Neural cell (in vitro differentiated cells): ENCODE results near the gene HOXB4. TPM values are rescaled to one million over a fixed set of nuclear protein-coding genes. Genes with fewer than 3 reads are reported as not detected.

ENCODE experiments used
- H2AFZ ChIP-seq: fragments of 200-600, 300-800 bp; sonication (generic), shearing (Covaris generic); 2 replicates; pipeline ENCODE4 v1.6.0; 2014; ENCODE audit warnings: low read depth, mild to moderate bottlenecking, antibody characterized with exemption, low read length, moderate library complexity
- H3F3A ChIP-seq: fragments of 200-600 bp; shearing (Covaris generic); 2 replicates; pipeline ENCODE4 v1.6.1; 2016; ENCODE audit warnings: mild to moderate bottlenecking, moderate library complexity, mixed read lengths, antibody characterized with exemption, low read length; ENCODE audit not compliant: insufficient read depth, poor library complexity, severe bottlenecking
- H3K27ac ChIP-seq: fragments of 200-600, 300-800 bp; sonication (generic), shearing (Covaris generic); 2 replicates; pipeline ENCODE4 v1.5.1; 2014; ENCODE audit warnings: mild to moderate bottlenecking, low read length, moderate library complexity
- H3K27me3 ChIP-seq: fragments of 300-800, 200-600 bp; sonication (generic), shearing (Covaris generic); 2 replicates; pipeline ENCODE4 v1.6.0; 2014; ENCODE audit warnings: mild to moderate bottlenecking, low read depth, low read length, moderate library complexity; ENCODE audit not compliant: insufficient read depth
- H3K36me3 ChIP-seq: fragments of 300-800, 200-600 bp; sonication (generic), shearing (Covaris generic); 2 replicates; pipeline ENCODE4 v1.5.1; 2014; ENCODE audit warnings: mild to moderate bottlenecking, antibody characterized with exemption, low read length, moderate library complexity; ENCODE audit not compliant: insufficient read depth
- H3K4me2 ChIP-seq: fragments of 300-800, 200-600 bp; sonication (generic), shearing (Covaris generic); 2 replicates; pipeline ENCODE4 v1.6.0; 2014; ENCODE audit warnings: mild to moderate bottlenecking, low read length
- H3K4me3 ChIP-seq: fragments of 300-800, 200-600 bp; sonication (generic), shearing (Covaris generic); 2 replicates; pipeline ENCODE4 v1.5.1; 2014; ENCODE audit warnings: mild to moderate bottlenecking, low read length, moderate library complexity
- H3K79me2 ChIP-seq: fragments of 200-600 bp; shearing (Covaris generic); replicated peaks from 2 replicates; pipeline ENCODE4 v1.6.0; 2014; ENCODE audit warnings: mild to moderate bottlenecking, low read length, moderate library complexity; ENCODE audit not compliant: insufficient read depth
- H3K9ac ChIP-seq: fragments of 300-800, 200-600 bp; sonication (generic), shearing (Covaris generic); 2 replicates; pipeline ENCODE4 v1.6.1; 2016; ENCODE audit warnings: mild to moderate bottlenecking, low read length, mixed read lengths
- H3K9me2 ChIP-seq: fragments of 200-600 bp; shearing (Covaris generic); 2 replicates; pipeline ENCODE4 v1.6.1; 2016; ENCODE audit warnings: mild to moderate bottlenecking, low read length, mixed read lengths; ENCODE audit not compliant: insufficient read depth
- H3K9me3 ChIP-seq: fragments of 200-600, 300-800 bp; sonication (generic), shearing (Covaris generic); 2 replicates; pipeline ENCODE4 v1.6.1; 2016; ENCODE audit warnings: mild to moderate bottlenecking, mixed run types, low read length, moderate library complexity, mixed read lengths
- H4K20me1 ChIP-seq: fragments of 200-600 bp; shearing (Covaris generic); 2 replicates; pipeline ENCODE4 v1.6.1; 2016; ENCODE audit warnings: mild to moderate bottlenecking, mixed run types; ENCODE audit not compliant: insufficient read depth
- EP300 ChIP-seq: fragments of 450-650 bp; conservative IDR thresholded peaks from 2 replicates; pipeline ENCODE4 v1.6.1; 2014; ENCODE audit warnings: antibody characterized with exemption, mild to moderate bottlenecking, moderate library complexity; ENCODE audit not compliant: poor library complexity, severe bottlenecking
- EZH2 ChIP-seq: fragments of 200-600, 300-800 bp; shearing (Covaris generic), sonication (generic); IDR thresholded peaks from 2 replicates; pipeline ENCODE4 v1.6.1; 2014; ENCODE audit warnings: antibody characterized with exemption, low read length, borderline replicate concordance, mild to moderate bottlenecking; ENCODE audit not compliant: insufficient read depth, poor library complexity, severe bottlenecking
- MXI1 ChIP-seq: fragments of 450-650 bp; conservative IDR thresholded peaks from 2 replicates; pipeline ENCODE4 v1.6.1; 2014; ENCODE audit warnings: antibody characterized with exemption, mild to moderate bottlenecking; ENCODE audit not compliant: poor library complexity, severe bottlenecking
- POLR2AphosphoS5 ChIP-seq: IDR thresholded peaks from 2 replicates; pipeline ENCODE4 v1.6.1; 2012
- RAD21 ChIP-seq: fragments of 450-650 bp; conservative IDR thresholded peaks from 2 replicates; pipeline ENCODE4 v1.6.1; 2014; ENCODE audit warnings: antibody characterized with exemption, mild to moderate bottlenecking, moderate library complexity
- SMC3 ChIP-seq: fragments of 450-650 bp; conservative IDR thresholded peaks from 2 replicates; pipeline ENCODE4 v1.6.1; 2014; ENCODE audit warnings: antibody characterized with exemption, mild to moderate bottlenecking, moderate library complexity; ENCODE audit not compliant: poor library complexity
- TAF1 ChIP-seq: IDR thresholded peaks from 2 replicates; pipeline ENCODE4 v1.6.1; 2012; ENCODE audit warnings: low read depth
- polyA plus RNA-seq: library from polyadenylated mRNA; depleted of rRNA; stranded (reverse); fragments of >200 nt; gene quantifications from 2 replicates; pipeline ENCODE4 v1.2.3, GENCODE V29; 2014
- TF ChIP-seq, protein P1 (sequence below): IDR thresholded peaks from 2 replicates; pipeline ENCODE4 v1.6.1; 2012; ENCODE audit warnings: borderline replicate concordance
- TF ChIP-seq, protein P2 (sequence below): fragments of 450-650 bp; IDR thresholded peaks from 2 replicates; pipeline ENCODE4 v1.5.1; 2014; ENCODE audit warnings: antibody characterized with exemption, mild to moderate bottlenecking, moderate library complexity; ENCODE audit not compliant: poor library complexity, severe bottlenecking

HOXB4 gene
- polyA plus RNA-seq, 1 donor from 2014 or later: not detected

DNA sequence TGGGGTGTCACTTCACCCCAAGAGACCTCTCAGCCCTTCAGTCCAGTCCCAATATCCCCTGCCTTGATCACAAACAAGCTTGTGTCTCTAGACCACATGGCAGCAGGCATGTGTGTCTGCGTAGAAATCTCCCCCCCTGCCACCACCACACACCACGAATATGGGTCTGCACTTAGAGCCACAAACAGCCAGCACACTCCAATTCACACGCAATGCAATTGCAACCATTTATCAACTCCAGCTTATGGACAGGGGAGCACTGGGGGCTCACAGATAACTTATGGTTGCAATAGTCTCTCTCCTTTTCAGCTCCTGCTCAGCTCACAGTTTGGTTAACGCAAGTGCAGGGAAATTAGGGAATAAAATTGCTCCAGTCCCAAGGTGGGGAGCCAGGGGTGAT is 45.4 kb upstream of the HOXB4 start:
- H3K9me2 ChIP-seq: no peaks in the 10 kb centered on the region
- no peaks in the 10 kb centered on the region for H4K20me1 ChIP-seq
- H3K79me2 ChIP-seq: no peaks in the 10 kb centered on the region
- H3K4me2 ChIP-seq: no peak overlapping the region
- no peak overlapping the region for H3K9ac ChIP-seq
- H3K9me3 ChIP-seq: peaks cover 8% of the 10 kb centered on the region
- H3K27ac ChIP-seq: no peak overlapping the region
- no peak overlapping the region for H2AFZ ChIP-seq
- TF ChIP-seq RAD21 (no peak), EZH2 (no peak), SMC3 (no peak), EP300 (no peak)
- TF ChIP-seq, protein P1, sequence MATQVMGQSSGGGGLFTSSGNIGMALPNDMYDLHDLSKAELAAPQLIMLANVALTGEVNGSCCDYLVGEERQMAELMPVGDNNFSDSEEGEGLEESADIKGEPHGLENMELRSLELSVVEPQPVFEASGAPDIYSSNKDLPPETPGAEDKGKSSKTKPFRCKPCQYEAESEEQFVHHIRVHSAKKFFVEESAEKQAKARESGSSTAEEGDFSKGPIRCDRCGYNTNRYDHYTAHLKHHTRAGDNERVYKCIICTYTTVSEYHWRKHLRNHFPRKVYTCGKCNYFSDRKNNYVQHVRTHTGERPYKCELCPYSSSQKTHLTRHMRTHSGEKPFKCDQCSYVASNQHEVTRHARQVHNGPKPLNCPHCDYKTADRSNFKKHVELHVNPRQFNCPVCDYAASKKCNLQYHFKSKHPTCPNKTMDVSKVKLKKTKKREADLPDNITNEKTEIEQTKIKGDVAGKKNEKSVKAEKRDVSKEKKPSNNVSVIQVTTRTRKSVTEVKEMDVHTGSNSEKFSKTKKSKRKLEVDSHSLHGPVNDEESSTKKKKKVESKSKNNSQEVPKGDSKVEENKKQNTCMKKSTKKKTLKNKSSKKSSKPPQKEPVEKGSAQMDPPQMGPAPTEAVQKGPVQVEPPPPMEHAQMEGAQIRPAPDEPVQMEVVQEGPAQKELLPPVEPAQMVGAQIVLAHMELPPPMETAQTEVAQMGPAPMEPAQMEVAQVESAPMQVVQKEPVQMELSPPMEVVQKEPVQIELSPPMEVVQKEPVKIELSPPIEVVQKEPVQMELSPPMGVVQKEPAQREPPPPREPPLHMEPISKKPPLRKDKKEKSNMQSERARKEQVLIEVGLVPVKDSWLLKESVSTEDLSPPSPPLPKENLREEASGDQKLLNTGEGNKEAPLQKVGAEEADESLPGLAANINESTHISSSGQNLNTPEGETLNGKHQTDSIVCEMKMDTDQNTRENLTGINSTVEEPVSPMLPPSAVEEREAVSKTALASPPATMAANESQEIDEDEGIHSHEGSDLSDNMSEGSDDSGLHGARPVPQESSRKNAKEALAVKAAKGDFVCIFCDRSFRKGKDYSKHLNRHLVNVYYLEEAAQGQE: no peak
- TF ChIP-seq, protein P2, sequence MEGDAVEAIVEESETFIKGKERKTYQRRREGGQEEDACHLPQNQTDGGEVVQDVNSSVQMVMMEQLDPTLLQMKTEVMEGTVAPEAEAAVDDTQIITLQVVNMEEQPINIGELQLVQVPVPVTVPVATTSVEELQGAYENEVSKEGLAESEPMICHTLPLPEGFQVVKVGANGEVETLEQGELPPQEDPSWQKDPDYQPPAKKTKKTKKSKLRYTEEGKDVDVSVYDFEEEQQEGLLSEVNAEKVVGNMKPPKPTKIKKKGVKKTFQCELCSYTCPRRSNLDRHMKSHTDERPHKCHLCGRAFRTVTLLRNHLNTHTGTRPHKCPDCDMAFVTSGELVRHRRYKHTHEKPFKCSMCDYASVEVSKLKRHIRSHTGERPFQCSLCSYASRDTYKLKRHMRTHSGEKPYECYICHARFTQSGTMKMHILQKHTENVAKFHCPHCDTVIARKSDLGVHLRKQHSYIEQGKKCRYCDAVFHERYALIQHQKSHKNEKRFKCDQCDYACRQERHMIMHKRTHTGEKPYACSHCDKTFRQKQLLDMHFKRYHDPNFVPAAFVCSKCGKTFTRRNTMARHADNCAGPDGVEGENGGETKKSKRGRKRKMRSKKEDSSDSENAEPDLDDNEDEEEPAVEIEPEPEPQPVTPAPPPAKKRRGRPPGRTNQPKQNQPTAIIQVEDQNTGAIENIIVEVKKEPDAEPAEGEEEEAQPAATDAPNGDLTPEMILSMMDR: no peak
- no peak overlapping the region for H3K4me3 ChIP-seq
- peaks cover 100% of the 10 kb centered on the region for H3K27me3 ChIP-seq
- no peaks in the 10 kb centered on the region for H3K36me3 ChIP-seq
- H3F3A ChIP-seq: no peaks in the 10 kb centered on the region

DNA sequence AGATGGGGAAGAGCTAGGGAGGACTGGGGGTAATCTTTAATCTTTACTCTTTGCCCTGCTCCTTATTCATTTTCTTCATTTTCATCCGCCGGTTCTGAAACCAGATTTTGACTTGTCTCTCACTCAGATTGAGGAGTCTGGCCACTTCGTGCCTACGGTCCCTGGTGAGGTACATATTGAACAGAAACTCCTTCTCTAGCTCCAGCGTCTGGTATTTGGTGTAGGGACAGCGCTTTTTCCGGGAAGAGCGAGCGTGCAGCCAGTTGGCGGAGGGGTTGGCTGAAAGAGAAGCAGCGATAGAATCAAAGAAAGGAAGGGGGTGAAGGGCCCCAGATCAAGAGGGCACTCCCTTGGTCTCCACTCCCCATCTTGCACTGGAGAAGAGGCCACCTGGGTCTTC is 44.7 kb upstream of the HOXB4 start:
- H3K9me2 ChIP-seq: no peaks in the 10 kb centered on the region
- no peaks in the 10 kb centered on the region for H3K79me2 ChIP-seq
- no peak overlapping the region for H3K4me3 ChIP-seq
- H4K20me1 ChIP-seq: no peaks in the 10 kb centered on the region
- no peaks in the 10 kb centered on the region for H3K36me3 ChIP-seq
- H3K4me2 ChIP-seq: no peak overlapping the region
- no peaks in the 10 kb centered on the region for H3F3A ChIP-seq
- H3K27me3 ChIP-seq: peaks cover 100% of the 10 kb centered on the region
- H2AFZ ChIP-seq: no peak overlapping the region
- TF ChIP-seq, protein P1: no peak
- no peak for TF ChIP-seq MXI1
- TF ChIP-seq, protein P2: no peak
- TF ChIP-seq SMC3: no peak
- no peak for TF ChIP-seq EP300
- TF ChIP-seq TAF1: no peak
- no peak for TF ChIP-seq POLR2AphosphoS5
- no peak for TF ChIP-seq EZH2
- TF ChIP-seq RAD21: no peak
- H3K27ac ChIP-seq: no peak overlapping the region
- no peak overlapping the region for H3K9ac ChIP-seq
- peaks cover 8% of the 10 kb centered on the region for H3K9me3 ChIP-seq
